Neural cell (in vitro differentiated cells): ENCODE results near the gene ROGDI. TPM values are rescaled to one million over a fixed set of nuclear protein-coding genes. Genes with fewer than 3 reads are reported as not detected.

Experiments
- H2AFZ ChIP-seq: fragments of 200-600, 300-800 bp; sonication (generic), shearing (Covaris generic); 2 replicates; pipeline ENCODE4 v1.6.0; 2014; ENCODE audit warnings: low read depth, mild to moderate bottlenecking, antibody characterized with exemption, low read length, moderate library complexity
- H3F3A ChIP-seq: fragments of 200-600 bp; shearing (Covaris generic); 2 replicates; pipeline ENCODE4 v1.6.1; 2016; ENCODE audit warnings: mild to moderate bottlenecking, moderate library complexity, mixed read lengths, antibody characterized with exemption, low read length; ENCODE audit not compliant: insufficient read depth, poor library complexity, severe bottlenecking
- H3K27ac ChIP-seq: fragments of 200-600, 300-800 bp; sonication (generic), shearing (Covaris generic); 2 replicates; pipeline ENCODE4 v1.5.1; 2014; ENCODE audit warnings: mild to moderate bottlenecking, low read length, moderate library complexity
- H3K27me3 ChIP-seq: fragments of 300-800, 200-600 bp; sonication (generic), shearing (Covaris generic); 2 replicates; pipeline ENCODE4 v1.6.0; 2014; ENCODE audit warnings: mild to moderate bottlenecking, low read depth, low read length, moderate library complexity; ENCODE audit not compliant: insufficient read depth
- H3K36me3 ChIP-seq: fragments of 300-800, 200-600 bp; sonication (generic), shearing (Covaris generic); 2 replicates; pipeline ENCODE4 v1.5.1; 2014; ENCODE audit warnings: mild to moderate bottlenecking, antibody characterized with exemption, low read length, moderate library complexity; ENCODE audit not compliant: insufficient read depth
- H3K4me2 ChIP-seq: fragments of 300-800, 200-600 bp; sonication (generic), shearing (Covaris generic); 2 replicates; pipeline ENCODE4 v1.6.0; 2014; ENCODE audit warnings: mild to moderate bottlenecking, low read length
- H3K4me3 ChIP-seq: fragments of 300-800, 200-600 bp; sonication (generic), shearing (Covaris generic); 2 replicates; pipeline ENCODE4 v1.5.1; 2014; ENCODE audit warnings: mild to moderate bottlenecking, low read length, moderate library complexity
- H3K79me2 ChIP-seq: fragments of 200-600 bp; shearing (Covaris generic); replicated peaks from 2 replicates; pipeline ENCODE4 v1.6.0; 2014; ENCODE audit warnings: mild to moderate bottlenecking, low read length, moderate library complexity; ENCODE audit not compliant: insufficient read depth
- H3K9ac ChIP-seq: fragments of 300-800, 200-600 bp; sonication (generic), shearing (Covaris generic); 2 replicates; pipeline ENCODE4 v1.6.1; 2016; ENCODE audit warnings: mild to moderate bottlenecking, low read length, mixed read lengths
- H3K9me2 ChIP-seq: fragments of 200-600 bp; shearing (Covaris generic); 2 replicates; pipeline ENCODE4 v1.6.1; 2016; ENCODE audit warnings: mild to moderate bottlenecking, low read length, mixed read lengths; ENCODE audit not compliant: insufficient read depth
- H3K9me3 ChIP-seq: fragments of 200-600, 300-800 bp; sonication (generic), shearing (Covaris generic); 2 replicates; pipeline ENCODE4 v1.6.1; 2016; ENCODE audit warnings: mild to moderate bottlenecking, mixed run types, low read length, moderate library complexity, mixed read lengths
- H4K20me1 ChIP-seq: fragments of 200-600 bp; shearing (Covaris generic); 2 replicates; pipeline ENCODE4 v1.6.1; 2016; ENCODE audit warnings: mild to moderate bottlenecking, mixed run types; ENCODE audit not compliant: insufficient read depth
- EP300 ChIP-seq: fragments of 450-650 bp; conservative IDR thresholded peaks from 2 replicates; pipeline ENCODE4 v1.6.1; 2014; ENCODE audit warnings: antibody characterized with exemption, mild to moderate bottlenecking, moderate library complexity; ENCODE audit not compliant: poor library complexity, severe bottlenecking
- EZH2 ChIP-seq: fragments of 200-600, 300-800 bp; shearing (Covaris generic), sonication (generic); IDR thresholded peaks from 2 replicates; pipeline ENCODE4 v1.6.1; 2014; ENCODE audit warnings: antibody characterized with exemption, low read length, borderline replicate concordance, mild to moderate bottlenecking; ENCODE audit not compliant: insufficient read depth, poor library complexity, severe bottlenecking
- POLR2AphosphoS5 ChIP-seq: IDR thresholded peaks from 2 replicates; pipeline ENCODE4 v1.6.1; 2012
- RAD21 ChIP-seq: fragments of 450-650 bp; conservative IDR thresholded peaks from 2 replicates; pipeline ENCODE4 v1.6.1; 2014; ENCODE audit warnings: antibody characterized with exemption, mild to moderate bottlenecking, moderate library complexity
- REST ChIP-seq: IDR thresholded peaks from 2 replicates; pipeline ENCODE4 v1.6.1; 2012; ENCODE audit warnings: borderline replicate concordance
- SMC3 ChIP-seq: fragments of 450-650 bp; conservative IDR thresholded peaks from 2 replicates; pipeline ENCODE4 v1.6.1; 2014; ENCODE audit warnings: antibody characterized with exemption, mild to moderate bottlenecking, moderate library complexity; ENCODE audit not compliant: poor library complexity
- TAF1 ChIP-seq: IDR thresholded peaks from 2 replicates; pipeline ENCODE4 v1.6.1; 2012; ENCODE audit warnings: low read depth
- polyA plus RNA-seq: library from polyadenylated mRNA; depleted of rRNA; stranded (reverse); fragments of >200 nt; gene quantifications from 2 replicates; pipeline ENCODE4 v1.2.3, GENCODE V29; 2014
- TF ChIP-seq, protein P1 (sequence below): fragments of 450-650 bp; IDR thresholded peaks from 2 replicates; pipeline ENCODE4 v1.5.1; 2014; ENCODE audit warnings: antibody characterized with exemption, mild to moderate bottlenecking, moderate library complexity; ENCODE audit not compliant: poor library complexity, severe bottlenecking

Gene ROGDI
- polyA plus RNA-seq, 1 donor from 2014 or later, result 203 TPM

- H3K4me2 ChIP-seq, result no peak overlapping the region
- H3K9me2 ChIP-seq, result no peaks in the 10 kb centered on the region
- no peak overlapping the region for H3K4me3 ChIP-seq
- H4K20me1 ChIP-seq, result no peaks in the 10 kb centered on the region
- H3K27ac ChIP-seq, result no peak overlapping the region
- H2AFZ ChIP-seq, result no peak overlapping the region
- no peak overlapping the region for H3K9ac ChIP-seq
- no peaks in the 10 kb centered on the region for H3K79me2 ChIP-seq
- no peaks in the 10 kb centered on the region for H3K9me3 ChIP-seq
- no peaks in the 10 kb centered on the region for H3K27me3 ChIP-seq
- H3K36me3 ChIP-seq, result no peaks in the 10 kb centered on the region
- TF ChIP-seq EP300 (no peak), TAF1 (no peak)
- no peaks in the 10 kb centered on the region for H3F3A ChIP-seq
These were observed 26.3 kb upstream of the ROGDI start for GRCh38 chr16:4828567-4829321.

- no peak overlapping the region for H3K27ac ChIP-seq
- no peak overlapping the region for H3K4me3 ChIP-seq
- no peaks in the 10 kb centered on the region for H3K27me3 ChIP-seq
- no peaks in the 10 kb centered on the region for H3K9me2 ChIP-seq
- H3K79me2 ChIP-seq, result no peaks in the 10 kb centered on the region
- TF ChIP-seq EP300 (no peak), POLR2AphosphoS5 (no peak), RAD21 (no peak), EZH2 (no peak), REST (no peak), TAF1 (no peak), SMC3 (no peak)
- TF ChIP-seq, protein P1, sequence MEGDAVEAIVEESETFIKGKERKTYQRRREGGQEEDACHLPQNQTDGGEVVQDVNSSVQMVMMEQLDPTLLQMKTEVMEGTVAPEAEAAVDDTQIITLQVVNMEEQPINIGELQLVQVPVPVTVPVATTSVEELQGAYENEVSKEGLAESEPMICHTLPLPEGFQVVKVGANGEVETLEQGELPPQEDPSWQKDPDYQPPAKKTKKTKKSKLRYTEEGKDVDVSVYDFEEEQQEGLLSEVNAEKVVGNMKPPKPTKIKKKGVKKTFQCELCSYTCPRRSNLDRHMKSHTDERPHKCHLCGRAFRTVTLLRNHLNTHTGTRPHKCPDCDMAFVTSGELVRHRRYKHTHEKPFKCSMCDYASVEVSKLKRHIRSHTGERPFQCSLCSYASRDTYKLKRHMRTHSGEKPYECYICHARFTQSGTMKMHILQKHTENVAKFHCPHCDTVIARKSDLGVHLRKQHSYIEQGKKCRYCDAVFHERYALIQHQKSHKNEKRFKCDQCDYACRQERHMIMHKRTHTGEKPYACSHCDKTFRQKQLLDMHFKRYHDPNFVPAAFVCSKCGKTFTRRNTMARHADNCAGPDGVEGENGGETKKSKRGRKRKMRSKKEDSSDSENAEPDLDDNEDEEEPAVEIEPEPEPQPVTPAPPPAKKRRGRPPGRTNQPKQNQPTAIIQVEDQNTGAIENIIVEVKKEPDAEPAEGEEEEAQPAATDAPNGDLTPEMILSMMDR, result no peak
- no peak overlapping the region for H2AFZ ChIP-seq
- no peak overlapping the region for H3K9ac ChIP-seq
- H3K9me3 ChIP-seq, result no peaks in the 10 kb centered on the region
- no peak overlapping the region for H3K4me2 ChIP-seq
- H3K36me3 ChIP-seq, result no peaks in the 10 kb centered on the region
- H3F3A ChIP-seq, result no peaks in the 10 kb centered on the region
- H4K20me1 ChIP-seq, result no peaks in the 10 kb centered on the region
These were observed 24.5 kb upstream of the ROGDI start for GRCh38 chr16:4826980-4827379.

GRCh38 chr16:4826526-4826925, 24.1 kb upstream of the ROGDI start:
- H3K36me3 ChIP-seq, result no peaks in the 10 kb centered on the region
- H3K27ac ChIP-seq, result no peak overlapping the region
- H3F3A ChIP-seq, result no peaks in the 10 kb centered on the region
- no peaks in the 10 kb centered on the region for H3K27me3 ChIP-seq
- H2AFZ ChIP-seq, result no peak overlapping the region
- H3K9me2 ChIP-seq, result no peaks in the 10 kb centered on the region
- TF ChIP-seq EP300, result no peak
- TF ChIP-seq RAD21, result no peak
- no peak for TF ChIP-seq SMC3
- no peak for TF ChIP-seq EZH2
- H4K20me1 ChIP-seq, result no peaks in the 10 kb centered on the region
- H3K9me3 ChIP-seq, result no peaks in the 10 kb centered on the region
- no peak overlapping the region for H3K4me3 ChIP-seq
- H3K79me2 ChIP-seq, result no peaks in the 10 kb centered on the region
- H3K9ac ChIP-seq, result no peak overlapping the region
- H3K4me2 ChIP-seq, result no peak overlapping the region
